GM12878 (cell line): ENCODE data around the gene TNFRSF14. TPM values are rescaled to one million over a fixed set of nuclear protein-coding genes. Genes with fewer than 3 reads are reported as not detected.

Experiments used
- ATAC-seq: fragments of 200-7000 bp; cut with Tn5 transposase; 3 replicates; pipeline ENCODE4 v1.9.1; 2020; ENCODE audit warnings: mild to moderate bottlenecking, moderate library complexity
- BruUV-seq: library from RNA; stranded (reverse); fragments of 400-500 nt; replicated peaks from 2 replicates; lab custom pipeline; 2021; lab: Mats Ljungman, UMichigan
- CTCF ChIA-PET: fragments of 300-600 bp; sonication (Branson Sonifier 250); formaldehyde crosslinking; extraction: SDS; loops from one replicate; lab custom pipeline; 2021; ENCODE audit warnings: inconsistent platforms; lab: Yijun Ruan, JAX
- POLR2A ChIA-PET: fragments of 350-600 bp; formaldehyde crosslinking; extraction: SDS; loops from one replicate; lab custom pipeline; 2021; ENCODE audit warnings: inconsistent platforms; lab: Charles Lee
- RAD21 ChIA-PET: fragments of 300-600 bp; sonication (Branson Sonifier 250); formaldehyde crosslinking; loops from one replicate; lab custom pipeline; 2023; ENCODE audit warnings: antibody characterized with exemption; ENCODE audit not compliant: unreplicated experiment; lab: Charles Lee
- SMC1A ChIA-PET: fragments of 300-600 bp; sonication (Branson Sonifier 250); formaldehyde crosslinking; loops from one replicate; lab custom pipeline; 2023; ENCODE audit not compliant: unreplicated experiment, uncharacterized antibody; lab: Charles Lee
- DNase-seq: peaks from one replicate; pipeline ENCODE4 v3.0.0-alpha.2; 2011; ENCODE audit warnings: low read depth, low spot score
- FAIRE-seq: peaks from 3 replicates; lab custom pipeline; 2011; peaks lifted over from hg19 to GRCh38; lab: Jason Lieb, UNC
- H2AFZ ChIP-seq: 2 replicates; pipeline ENCODE4 v1.6.0; 2011; ENCODE audit warnings: low read depth, low read length, control low read depth; ENCODE audit not compliant: control insufficient read depth
- H3K27ac ChIP-seq: 2 replicates; pipeline ENCODE4 v1.5.1; 2011; ENCODE audit warnings: control low read depth; ENCODE audit not compliant: control insufficient read depth, insufficient read depth
- H3K27me3 ChIP-seq, 2 experiments: replicated peaks in 1 of 2; 2 replicates each; pipeline versions ENCODE4 v1.6.0 to v1.6.1; 2011; ENCODE audit warnings: low read length in 1 of 2; ENCODE audit not compliant: control insufficient read depth in 2 of 2, insufficient read depth in 2 of 2
- H3K36me3 ChIP-seq, 2 experiments: 2 replicates each; pipeline ENCODE4 v1.5.1; 2011; ENCODE audit warnings: low read length in 1 of 2; ENCODE audit not compliant: control insufficient read depth in 2 of 2, insufficient read depth in 2 of 2
- H3K4me1 ChIP-seq: 2 replicates; pipeline ENCODE4 v1.6.1; 2011; ENCODE audit warnings: mild to moderate bottlenecking, low read length, moderate library complexity, mixed read lengths; ENCODE audit not compliant: control insufficient read depth, insufficient read depth
- H3K4me2 ChIP-seq: 2 replicates; pipeline ENCODE4 v1.6.0; 2011; ENCODE audit warnings: control low read depth; ENCODE audit not compliant: control insufficient read depth, insufficient read depth
- H3K4me3 ChIP-seq: fragments of 200-600 bp; sonication (generic); 2 replicates; pipeline ENCODE4 v1.5.1; 2016
- H3K79me2 ChIP-seq: 2 replicates; pipeline ENCODE4 v1.6.0; 2011; ENCODE audit warnings: low read length; ENCODE audit not compliant: control insufficient read depth, insufficient read depth
- H3K9ac ChIP-seq: 2 replicates; pipeline ENCODE4 v1.8.0; 2011; ENCODE audit warnings: low read length, control low read depth, mixed read lengths; ENCODE audit not compliant: control insufficient read depth, insufficient read depth
- H3K9me3 ChIP-seq: replicated peaks from 3 replicates; pipeline ENCODE4 v1.5.1; 2011; ENCODE audit warnings: mild to moderate bottlenecking, low read length; ENCODE audit not compliant: control insufficient read depth, insufficient read depth
- H4K20me1 ChIP-seq: 2 replicates; pipeline ENCODE4 v1.6.0; 2011; ENCODE audit not compliant: control insufficient read depth, insufficient read depth
- BRCA1 ChIP-seq: IDR thresholded peaks from 2 replicates; pipeline ENCODE4 v1.6.1; 2011; ENCODE audit warnings: low read depth, low read length, improper control_type of control experiment
- CHD1 ChIP-seq: IDR thresholded peaks from 2 replicates; pipeline ENCODE4 v1.6.1; 2012; ENCODE audit warnings: low read depth, low read length, improper control_type of control experiment
- IRF3 ChIP-seq: fragments of 450-650 bp; IDR thresholded peaks from 2 replicates; pipeline ENCODE4 v1.6.1; 2014; ENCODE audit warnings: mild to moderate bottlenecking
- IRF4 ChIP-seq: IDR thresholded peaks from 2 replicates; pipeline ENCODE4 v1.6.1; 2011; ENCODE audit warnings: low read depth, low read length
- MEF2A ChIP-seq: IDR thresholded peaks from 2 replicates; pipeline ENCODE4 v1.6.1; 2011; ENCODE audit warnings: low read depth, mild to moderate bottlenecking, low read length, moderate library complexity; ENCODE audit not compliant: insufficient read depth
- TCF7 ChIP-seq: IDR thresholded peaks from 2 replicates; pipeline ENCODE4 v1.6.1; 2014; ENCODE audit warnings: antibody characterized with exemption, borderline replicate concordance
- WGBS: methylation state at CpG from one replicate; pipeline ENCODE4 v1.1.6; 2016; ENCODE audit warnings: low lambda C conversion rate; ENCODE audit not compliant: insufficient replicate concordance, insufficient coverage; ENCODE audit errors: missing lambda C conversion rate; 5-methylcytosine and 5-hydroxymethylcytosine counted together
- in situ Hi-C: fragments of 300-500 bp; cut with MboI; formaldehyde crosslinking; loops from 9 replicates; pipeline ENCODE4 v1.14.3; 2018; ENCODE audit warnings: mixed read lengths
- intact Hi-C: fragments of 100-400 bp; cut with micrococcal nuclease; formaldehyde crosslinking; loops from one replicate; pipeline ENCODE4 v1.14.2; 2022; ENCODE audit not compliant: unreplicated experiment
- polyA plus RNA-seq, 11 experiments: library from polyadenylated mRNA; depleted of rRNA in 4 of 11; unstranded in 6 of 11; stranded (reverse) in 5 of 11; fragments of >200 nt; fragmentation: Nextera tagmentation in 4 of 11; fragmentation: Illumina TruSeq in 1 of 11; extraction: Ambion mirVana in 4 of 11; extraction: Trizol in 1 of 11; gene quantifications; 1 replicate in 1 of 11; 2 replicates in 10 of 11; pipeline versions ENCODE4 v1.2.1 to v1.2.3, GENCODE V29; 2011 to 2016; ENCODE audit warnings: inconsistent platforms in 2 of 11, missing spikeins in 2 of 11, low read depth in 1 of 11
- total RNA-seq, 4 experiments: library from RNA; depleted of rRNA in 3 of 4; stranded (reverse); fragments of >200 nt in 3 of 4; fragmentation: Illumina TruSeq in 1 of 4; extraction: Trizol in 1 of 4; gene quantifications; 2 replicates each; pipeline versions ENCODE4 v1.2.1 to v1.2.3, GENCODE V29; 2013 to 2021

Gene TNFRSF14
- total and polyA plus RNA-seq, 10 of the 15 experiments (the other 5 are each of a cell fraction or from before 2014, with no cell fraction given), result 0.43 to 114 (median 41.5) TPM

- H2AFZ ChIP-seq, result no peak overlapping the region
- ATAC-seq, result no peak
- H3K27ac ChIP-seq, result no peak overlapping the region
- ChIA-PET RAD21 (no interaction called here), POLR2A (no interaction called here), CTCF (interaction anchor here (0.6 kb wide), 1 partner anchor 1037 kb away, joined by 3 read pairs; no protein-coding TSS in a partner anchor), SMC1A (no interaction called here)
- no peaks in the 10 kb centered on the region for H3K36me3 ChIP-seq
- no peaks in the 10 kb centered on the region for H3K79me2 ChIP-seq
- intact Hi-C loops, result no loop called here
- H3K4me3 ChIP-seq, result no peak overlapping the region
- no peaks in the 10 kb centered on the region; the same call in 2 of the 3 replicates for H3K9me3 ChIP-seq
- in situ Hi-C loops, result no loop called here
- H4K20me1 ChIP-seq, result no peaks in the 10 kb centered on the region
- H3K9ac ChIP-seq, result no peak overlapping the region
- no peaks in the 10 kb centered on the region for H3K27me3 ChIP-seq
- FAIRE-seq, result no peak
- no peak for TF ChIP-seq IRF3
- TF ChIP-seq MEF2A, result no peak
- no peak for TF ChIP-seq TCF7
- no peak for TF ChIP-seq CHD1
- TF ChIP-seq BRCA1, result no peak
- TF ChIP-seq IRF4, result no peak
- BruUV-seq, result no TSS peak
- H3K4me2 ChIP-seq, result no peak overlapping the region
- WGBS, result 29% methylated on average over 16 of the region's 19 CpGs
- no peaks in the 10 kb centered on the region for H3K4me1 ChIP-seq
- no peak for DNase-seq
These were observed 55.7 kb downstream of the TNFRSF14 start for GRCh38 chr1:2611621-2612437.
